ENCODE measurements around the gene PLPP4. TPM values are rescaled to one million over a fixed set of nuclear protein-coding genes. Genes with fewer than 3 reads are reported as not detected.

The PLPP4 gene
- total RNA-seq, 1 experiment from 2014 or later: not detected

DNA sequence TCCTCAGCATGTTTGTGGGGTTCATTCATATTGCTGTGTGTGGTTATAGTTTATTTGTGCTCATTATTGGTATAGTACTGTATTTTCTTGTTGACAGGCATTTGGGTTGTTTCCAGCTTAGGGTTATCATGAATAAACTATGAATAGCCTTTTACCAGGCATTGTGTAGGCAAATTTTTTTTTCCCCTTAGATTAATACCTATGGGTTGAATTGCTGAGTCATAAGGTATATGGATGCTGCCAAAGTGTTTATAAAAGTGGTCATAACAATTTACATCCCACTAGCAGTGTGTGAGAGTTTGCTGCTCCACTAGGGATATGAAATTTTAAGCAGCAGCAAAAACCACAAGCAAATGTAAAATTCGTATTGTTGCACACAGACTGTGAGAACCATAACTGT is 175.0 kb downstream of the PLPP4 start:
- no peak overlapping the region for H3K4me2 ChIP-seq (ENCODE audit: low read length)
- H3K27ac ChIP-seq (ENCODE audit: low read depth, low read length): no peak overlapping the region

More for the DNA sequence above, 175.0 kb downstream of the PLPP4 start:
- ChIA-PET RAD21 (ENCODE audit: low non-redundant PET in 1 of 2, low total read pairs in 2 of 2, uncharacterized antibody in 2 of 2, unreplicated experiment in 2 of 2) (no interaction called here), CTCF (no interaction called here), POLR2A (no interaction called here)
- Histone ChIP-seq H3K9ac (ENCODE audit: low read length) (no peak overlapping the region), H3K36me3 (ENCODE audit: control insufficient read depth in 1 of 2, insufficient read depth in 2 of 2, low read length in 2 of 2) (no peaks in the 10 kb centered on the region), H3K4me3 (replicated peaks in 1 of 2; ENCODE audit: low read depth in 1 of 2, low read length in 2 of 2) (no peak overlapping the region), H3K4me1 (ENCODE audit: control insufficient read depth in 1 of 2, insufficient read depth in 2 of 2, low read length in 2 of 2) (no peaks in the 10 kb centered on the region), H3K27me3 (ENCODE audit: insufficient read depth, low read length) (peaks cover 13% of the 10 kb centered on the region; the same call in 1 of the 2 replicates), H4K20me1 (ENCODE audit: insufficient read depth) (no peaks in the 10 kb centered on the region), H3K9me3 (ENCODE audit: control insufficient read depth in 1 of 2, insufficient read depth in 1 of 2, low read depth in 1 of 2, low read length in 2 of 2) (no peaks in the 10 kb centered on the region), H2AFZ (ENCODE audit: low read depth, low read length, poor library complexity, severe bottlenecking) (no peak overlapping the region), H3K9me2 (ENCODE audit: insufficient read depth) (no peaks in the 10 kb centered on the region), H3K79me2 (ENCODE audit: insufficient read depth, low read length) (no peaks in the 10 kb centered on the region)
- intact Hi-C loops (cut with micrococcal nuclease): no loop called here
- DNase-seq (ENCODE audit: low read depth, low spot score) (no peak), ATAC-seq (no peak)
- TF ChIP-seq TCF7L2 (IDR thresholded peaks at IDR 0.05; ENCODE audit: borderline replicate concordance, extremely low read depth, insufficient read depth, insufficient read length) (no peak), SIN3A (IDR thresholded peaks at IDR 0.05; ENCODE audit: low read depth) (no peak), POLR2A (IDR thresholded peaks at IDR 0.05; ENCODE audit: borderline replicate concordance, extremely low read depth, insufficient read depth, insufficient read length) (no peak), EGR1 (IDR thresholded peaks at IDR 0.05; ENCODE audit: low read depth) (no peak), EZH2phosphoT487 (IDR thresholded peaks at IDR 0.05; ENCODE audit: borderline replicate concordance) (no peak), SRF (IDR thresholded peaks at IDR 0.05; ENCODE audit: low read depth) (no peak), CEBPB (IDR thresholded peaks at IDR 0.05; ENCODE audit: low read depth) (no peak), YY1 (IDR thresholded peaks at IDR 0.05; ENCODE audit: extremely low read depth, insufficient replicate concordance, low read depth, low read length) (no peak), JUND (IDR thresholded peaks at IDR 0.05) (no peak), CBX3 (IDR thresholded peaks at IDR 0.05; ENCODE audit: low read depth) (no peak), EZH2 (IDR thresholded peaks at IDR 0.05) (no peak), SP1 (IDR thresholded peaks at IDR 0.05; ENCODE audit: low read depth) (no peak)
- TF ChIP-seq, protein P1, sequence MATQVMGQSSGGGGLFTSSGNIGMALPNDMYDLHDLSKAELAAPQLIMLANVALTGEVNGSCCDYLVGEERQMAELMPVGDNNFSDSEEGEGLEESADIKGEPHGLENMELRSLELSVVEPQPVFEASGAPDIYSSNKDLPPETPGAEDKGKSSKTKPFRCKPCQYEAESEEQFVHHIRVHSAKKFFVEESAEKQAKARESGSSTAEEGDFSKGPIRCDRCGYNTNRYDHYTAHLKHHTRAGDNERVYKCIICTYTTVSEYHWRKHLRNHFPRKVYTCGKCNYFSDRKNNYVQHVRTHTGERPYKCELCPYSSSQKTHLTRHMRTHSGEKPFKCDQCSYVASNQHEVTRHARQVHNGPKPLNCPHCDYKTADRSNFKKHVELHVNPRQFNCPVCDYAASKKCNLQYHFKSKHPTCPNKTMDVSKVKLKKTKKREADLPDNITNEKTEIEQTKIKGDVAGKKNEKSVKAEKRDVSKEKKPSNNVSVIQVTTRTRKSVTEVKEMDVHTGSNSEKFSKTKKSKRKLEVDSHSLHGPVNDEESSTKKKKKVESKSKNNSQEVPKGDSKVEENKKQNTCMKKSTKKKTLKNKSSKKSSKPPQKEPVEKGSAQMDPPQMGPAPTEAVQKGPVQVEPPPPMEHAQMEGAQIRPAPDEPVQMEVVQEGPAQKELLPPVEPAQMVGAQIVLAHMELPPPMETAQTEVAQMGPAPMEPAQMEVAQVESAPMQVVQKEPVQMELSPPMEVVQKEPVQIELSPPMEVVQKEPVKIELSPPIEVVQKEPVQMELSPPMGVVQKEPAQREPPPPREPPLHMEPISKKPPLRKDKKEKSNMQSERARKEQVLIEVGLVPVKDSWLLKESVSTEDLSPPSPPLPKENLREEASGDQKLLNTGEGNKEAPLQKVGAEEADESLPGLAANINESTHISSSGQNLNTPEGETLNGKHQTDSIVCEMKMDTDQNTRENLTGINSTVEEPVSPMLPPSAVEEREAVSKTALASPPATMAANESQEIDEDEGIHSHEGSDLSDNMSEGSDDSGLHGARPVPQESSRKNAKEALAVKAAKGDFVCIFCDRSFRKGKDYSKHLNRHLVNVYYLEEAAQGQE (IDR thresholded peaks at IDR 0.05; ENCODE audit: low read depth): no peak
- TF ChIP-seq, protein P2, sequence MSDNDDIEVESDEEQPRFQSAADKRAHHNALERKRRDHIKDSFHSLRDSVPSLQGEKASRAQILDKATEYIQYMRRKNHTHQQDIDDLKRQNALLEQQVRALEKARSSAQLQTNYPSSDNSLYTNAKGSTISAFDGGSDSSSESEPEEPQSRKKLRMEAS (IDR thresholded peaks at IDR 0.05): no peak
- TF ChIP-seq, protein P3, sequence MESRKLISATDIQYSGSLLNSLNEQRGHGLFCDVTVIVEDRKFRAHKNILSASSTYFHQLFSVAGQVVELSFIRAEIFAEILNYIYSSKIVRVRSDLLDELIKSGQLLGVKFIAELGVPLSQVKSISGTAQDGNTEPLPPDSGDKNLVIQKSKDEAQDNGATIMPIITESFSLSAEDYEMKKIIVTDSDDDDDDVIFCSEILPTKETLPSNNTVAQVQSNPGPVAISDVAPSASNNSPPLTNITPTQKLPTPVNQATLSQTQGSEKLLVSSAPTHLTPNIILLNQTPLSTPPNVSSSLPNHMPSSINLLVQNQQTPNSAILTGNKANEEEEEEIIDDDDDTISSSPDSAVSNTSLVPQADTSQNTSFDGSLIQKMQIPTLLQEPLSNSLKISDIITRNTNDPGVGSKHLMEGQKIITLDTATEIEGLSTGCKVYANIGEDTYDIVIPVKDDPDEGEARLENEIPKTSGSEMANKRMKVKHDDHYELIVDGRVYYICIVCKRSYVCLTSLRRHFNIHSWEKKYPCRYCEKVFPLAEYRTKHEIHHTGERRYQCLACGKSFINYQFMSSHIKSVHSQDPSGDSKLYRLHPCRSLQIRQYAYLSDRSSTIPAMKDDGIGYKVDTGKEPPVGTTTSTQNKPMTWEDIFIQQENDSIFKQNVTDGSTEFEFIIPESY (IDR thresholded peaks at IDR 0.05; ENCODE audit: extremely low read depth, insufficient replicate concordance, low read length): no peak
- TF ChIP-seq, protein P4, sequence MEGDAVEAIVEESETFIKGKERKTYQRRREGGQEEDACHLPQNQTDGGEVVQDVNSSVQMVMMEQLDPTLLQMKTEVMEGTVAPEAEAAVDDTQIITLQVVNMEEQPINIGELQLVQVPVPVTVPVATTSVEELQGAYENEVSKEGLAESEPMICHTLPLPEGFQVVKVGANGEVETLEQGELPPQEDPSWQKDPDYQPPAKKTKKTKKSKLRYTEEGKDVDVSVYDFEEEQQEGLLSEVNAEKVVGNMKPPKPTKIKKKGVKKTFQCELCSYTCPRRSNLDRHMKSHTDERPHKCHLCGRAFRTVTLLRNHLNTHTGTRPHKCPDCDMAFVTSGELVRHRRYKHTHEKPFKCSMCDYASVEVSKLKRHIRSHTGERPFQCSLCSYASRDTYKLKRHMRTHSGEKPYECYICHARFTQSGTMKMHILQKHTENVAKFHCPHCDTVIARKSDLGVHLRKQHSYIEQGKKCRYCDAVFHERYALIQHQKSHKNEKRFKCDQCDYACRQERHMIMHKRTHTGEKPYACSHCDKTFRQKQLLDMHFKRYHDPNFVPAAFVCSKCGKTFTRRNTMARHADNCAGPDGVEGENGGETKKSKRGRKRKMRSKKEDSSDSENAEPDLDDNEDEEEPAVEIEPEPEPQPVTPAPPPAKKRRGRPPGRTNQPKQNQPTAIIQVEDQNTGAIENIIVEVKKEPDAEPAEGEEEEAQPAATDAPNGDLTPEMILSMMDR (IDR thresholded peaks at IDR 0.05 in 2 of 3, conservative IDR thresholded peaks at IDR 0.05 in 1 of 3; ENCODE audit: borderline replicate concordance in 1 of 3, insufficient read depth in 1 of 3, low read depth in 2 of 3, low read length in 2 of 3): no peak
- no TSS peak for BruUV-seq (replicated peaks)
